Measurements from ENCODE around the gene COX5A. TPM values are rescaled to one million over a fixed set of nuclear protein-coding genes. Genes with fewer than 3 reads are reported as not detected.
"Not testable (repeated sequence)": the region's sequence is repeated elsewhere in the genome, so short reads cannot be mapped to it uniquely, and the experiment has no call there.

Gene COX5A
- total RNA-seq, 4 donors from 2014 or later, result 58.6 to 86.2 (median 75.5) TPM

- peak within 1 kb of the TSS; percentile 78 to 83 (median 80) for H3K27ac ChIP-seq (replicated peaks in 1 of 4)
- no peaks in the 10 kb centered on the region for H3K27me3 ChIP-seq
- peaks cover 0 to 31% (median 21%) of the 10 kb centered on the region in 4 donors for H3K36me3 ChIP-seq
- intact Hi-C loops (cut with DNase I), result no loop called here
- peak within 1 kb of the TSS; percentile 73 to 97 (median 84) for H3K4me3 ChIP-seq
- peak; percentile 96 for DNase-seq (ENCODE audit: extremely low spot score)
- no peaks in the 10 kb centered on the region for H3K9me3 ChIP-seq
- TF ChIP-seq CTCF (IDR thresholded peaks at IDR 0.05), result peak; percentile 16 to 47 (median 31)
- peak; percentile 79 to 88 for TF ChIP-seq POLR2AphosphoS5 (IDR thresholded peaks at IDR 0.05)
- no peak for TF ChIP-seq POLR2A (IDR thresholded peaks at IDR 0.05; ENCODE audit: low read depth)
- no peak for TF ChIP-seq EP300 (IDR thresholded peaks at IDR 0.05)
- H3K4me1 ChIP-seq, result peaks cover 14 to 24% (median 22%) of the 10 kb centered on the region in 4 donors
- 4% methylated on average over 24 of the region's 47 CpGs for WGBS
Measured at GRCh38 chr15:74889883-74890664, 47.8 kb downstream of the COX5A start, which contains the start of gene MPI. MPI (plus strand) TSS chr15:74890042; CDS start chr15:74890074, 32 bp downstream.

- peak overlapping the region; percentile 73 to 97 (median 84) for H3K4me3 ChIP-seq
- H3K36me3 ChIP-seq, result peaks cover 0 to 28% (median 21%) of the 10 kb centered on the region in 4 donors
- 16% methylated on average over 8 of the region's 8 CpGs for WGBS
- DNase-seq (ENCODE audit: extremely low spot score), result peak; percentile 92
- no peak for TF ChIP-seq CTCF (IDR thresholded peaks at IDR 0.05)
- TF ChIP-seq POLR2AphosphoS5 (IDR thresholded peaks at IDR 0.05), result no peak
- no peak for TF ChIP-seq POLR2A (IDR thresholded peaks at IDR 0.05; ENCODE audit: low read depth)
- no peak for TF ChIP-seq EP300 (IDR thresholded peaks at IDR 0.05)
- no peaks in the 10 kb centered on the region for H3K9me3 ChIP-seq
- no peaks in the 10 kb centered on the region for H3K27me3 ChIP-seq
- H3K27ac ChIP-seq (replicated peaks in 1 of 4), result peak overlapping the region; percentile 78 to 83 (median 80)
- H3K4me1 ChIP-seq, result peaks cover 14 to 24% (median 22%) of the 10 kb centered on the region in 4 donors
- intact Hi-C loops (cut with DNase I), result no loop called here
Measured at GRCh38 chr15:74889390-74889882, 48.4 kb downstream of the COX5A start.

- no peaks in the 10 kb centered on the region for H3K9me3 ChIP-seq
- no peak overlapping the region for H3K4me3 ChIP-seq
- H3K36me3 ChIP-seq, result peaks cover 0 to 27% (median 21%) of the 10 kb centered on the region in 4 donors
- WGBS, result 83% methylated on average over 1 of the region's 4 CpGs
- intact Hi-C loops (cut with DNase I), result no loop called here
- H3K27me3 ChIP-seq, result no peaks in the 10 kb centered on the region
- H3K27ac ChIP-seq (replicated peaks in 1 of 4), result peak overlapping the region; percentile 78 to 83 (median 80)
- TF ChIP-seq POLR2AphosphoS5 (IDR thresholded peaks at IDR 0.05) (no peak), CTCF (IDR thresholded peaks at IDR 0.05) (no peak), POLR2A (IDR thresholded peaks at IDR 0.05; ENCODE audit: low read depth) (no peak), EP300 (IDR thresholded peaks at IDR 0.05) (no peak)
- H3K4me1 ChIP-seq, result peaks cover 14 to 24% (median 22%) of the 10 kb centered on the region in 4 donors
- no peak for DNase-seq (ENCODE audit: extremely low spot score)
Measured at GRCh38 chr15:74888716-74889115, 49.2 kb downstream of the COX5A start.

GRCh38 chr15:74887537-74888193 is 50.2 kb downstream of the COX5A start:
- peaks cover 0 to 16% (median 11%) of the 10 kb centered on the region in 4 donors for H3K36me3 ChIP-seq
- H3K4me3 ChIP-seq; H3K27me3 ChIP-seq; intact Hi-C loops (cut with DNase I); H3K27ac ChIP-seq (replicated peaks in 1 of 4); DNase-seq (ENCODE audit: extremely low spot score); H3K9me3 ChIP-seq: not testable (repeated sequence)
- peaks cover 14 to 24% (median 22%) of the 10 kb centered on the region in 4 donors for H3K4me1 ChIP-seq
- WGBS, result 93% methylated on average over 5 of the region's 10 CpGs

GRCh38 chr15:74885461-74885860 is 52.4 kb downstream of the COX5A start:
- WGBS, result 89% methylated on average over 5 of the region's 5 CpGs
- intact Hi-C loops (cut with DNase I), result no loop called here
- no peaks in the 10 kb centered on the region for H3K9me3 ChIP-seq
- H3K36me3 ChIP-seq, result no peaks in the 10 kb centered on the region
- H3K27ac ChIP-seq (replicated peaks in 1 of 4), result no peak overlapping the region
- H3K4me3 ChIP-seq, result no peak overlapping the region
- TF ChIP-seq POLR2A (IDR thresholded peaks at IDR 0.05; ENCODE audit: low read depth) (no peak), EP300 (IDR thresholded peaks at IDR 0.05) (no peak), POLR2AphosphoS5 (IDR thresholded peaks at IDR 0.05) (no peak), CTCF (IDR thresholded peaks at IDR 0.05) (no peak)
- H3K4me1 ChIP-seq, result peaks cover 6 to 16% (median 15%) of the 10 kb centered on the region in 4 donors
- H3K27me3 ChIP-seq, result no peaks in the 10 kb centered on the region
- DNase-seq (ENCODE audit: extremely low spot score), result no peak

Data from esophagus muscularis mucosa (tissue), 4 donors.